GM12873 (cell line): ENCODE data around the gene ASIC2.

Source experiments
- TF ChIP-seq, protein P1 (sequence below): IDR thresholded peaks from 2 replicates; pipeline ENCODE4 v1.5.1; 2012; ENCODE audit warnings: low read depth, mild to moderate bottlenecking, moderate library complexity, low read length, control low read depth; ENCODE audit not compliant: insufficient read depth; ENCODE audit errors: missing control alignments

The ASIC2 gene

GRCh38 chr17:33198954-33199353 is 94.1 kb downstream of the ASIC2 start:
- TF ChIP-seq, protein P1, sequence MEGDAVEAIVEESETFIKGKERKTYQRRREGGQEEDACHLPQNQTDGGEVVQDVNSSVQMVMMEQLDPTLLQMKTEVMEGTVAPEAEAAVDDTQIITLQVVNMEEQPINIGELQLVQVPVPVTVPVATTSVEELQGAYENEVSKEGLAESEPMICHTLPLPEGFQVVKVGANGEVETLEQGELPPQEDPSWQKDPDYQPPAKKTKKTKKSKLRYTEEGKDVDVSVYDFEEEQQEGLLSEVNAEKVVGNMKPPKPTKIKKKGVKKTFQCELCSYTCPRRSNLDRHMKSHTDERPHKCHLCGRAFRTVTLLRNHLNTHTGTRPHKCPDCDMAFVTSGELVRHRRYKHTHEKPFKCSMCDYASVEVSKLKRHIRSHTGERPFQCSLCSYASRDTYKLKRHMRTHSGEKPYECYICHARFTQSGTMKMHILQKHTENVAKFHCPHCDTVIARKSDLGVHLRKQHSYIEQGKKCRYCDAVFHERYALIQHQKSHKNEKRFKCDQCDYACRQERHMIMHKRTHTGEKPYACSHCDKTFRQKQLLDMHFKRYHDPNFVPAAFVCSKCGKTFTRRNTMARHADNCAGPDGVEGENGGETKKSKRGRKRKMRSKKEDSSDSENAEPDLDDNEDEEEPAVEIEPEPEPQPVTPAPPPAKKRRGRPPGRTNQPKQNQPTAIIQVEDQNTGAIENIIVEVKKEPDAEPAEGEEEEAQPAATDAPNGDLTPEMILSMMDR: no peak

DNA sequence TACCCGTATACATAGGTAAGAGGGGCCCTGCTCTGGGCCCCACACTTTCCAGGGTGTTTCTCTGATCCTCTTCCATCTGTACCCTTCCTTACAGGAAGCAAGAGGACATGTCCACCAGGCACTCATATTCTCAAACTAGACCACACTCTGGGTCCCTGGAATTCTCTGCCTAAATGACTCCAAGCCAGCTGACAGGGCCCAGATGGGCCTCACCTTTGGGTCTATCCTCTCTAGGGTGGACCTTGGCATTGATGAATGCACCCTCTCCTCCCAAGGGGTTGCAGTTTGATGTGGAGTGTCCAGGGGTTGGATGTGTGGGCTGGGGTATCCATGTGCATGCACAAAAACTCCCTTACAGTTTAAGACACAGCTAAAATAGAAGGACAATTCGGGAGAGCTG is 95.8 kb downstream of the ASIC2 start:
- TF ChIP-seq, protein P1: no peak

GRCh38 chr17:33196883-33197282 is 96.2 kb downstream of the ASIC2 start:
- TF ChIP-seq, protein P1: no peak

- TF ChIP-seq, protein P1: no peak
Observed at GRCh38 chr17:33192951-33193911, 99.9 kb downstream of the ASIC2 start.

GRCh38 chr17:33183487-33184026 is 109.5 kb downstream of the ASIC2 start:
- TF ChIP-seq, protein P1: no peak

- TF ChIP-seq, protein P1: no peak
Observed at GRCh38 chr17:33179151-33179550, 113.9 kb downstream of the ASIC2 start.

- TF ChIP-seq, protein P1: no peak
Observed at GRCh38 chr17:33178681-33179080, 114.4 kb downstream of the ASIC2 start.
